Lower leg skin (tissue), 4 donors: ENCODE results near the gene LMBR1. TPM values are rescaled to one million over a fixed set of nuclear protein-coding genes. Genes with fewer than 3 reads are reported as not detected.
"Not testable (repeated sequence)": the region's sequence is repeated elsewhere in the genome, so short reads cannot be mapped to it uniquely, and the experiment has no call there.

Source experiments
- DNase-seq, 2 donors: peaks; one replicate each; pipeline ENCODE4 v3.0.0-alpha.2; 2019; ENCODE audit warnings: low spot score in 2 of 2
- H3K4me3 ChIP-seq: fragments of 200-600 bp; sonication (generic); 2 replicates; pipeline ENCODE4 v1.5.1; 2017; ENCODE audit warnings: mild to moderate bottlenecking, low read depth; ENCODE audit not compliant: poor library complexity, severe bottlenecking
- POLR2A ChIP-seq, 2 donors: fragments of 450-650 bp; IDR thresholded peaks; one replicate each; pipeline ENCODE4 v1.6.1; 2016 to 2017; ENCODE audit warnings: antibody characterized with exemption in 2 of 2, mild to moderate bottlenecking in 1 of 2, moderate library complexity in 1 of 2
- WGBS, 2 donors: methylation state at CpG; one replicate each; pipeline ENCODE4 v1.1.5; 2018; 5-methylcytosine and 5-hydroxymethylcytosine counted together
- intact Hi-C: fragments of 100-400 bp; cut with DNase I; formaldehyde crosslinking; loops from one replicate; pipeline ENCODE4 v1.15.0; 2023; ENCODE audit warnings: low total_unique reads
- total RNA-seq, 4 donors: library from RNA; depleted of rRNA; stranded (reverse); fragments of >200 nt; gene quantifications; one replicate each; pipeline ENCODE4 v1.1.0, GENCODE V29; 2016
- TF ChIP-seq, protein P1 (sequence below), 3 donors: fragments of 450-650 bp; IDR thresholded peaks; one replicate each; pipeline ENCODE4 v1.5.1; 2016; ENCODE audit warnings: antibody characterized with exemption in 3 of 3, mild to moderate bottlenecking in 3 of 3, moderate library complexity in 2 of 3

The LMBR1 gene
- total RNA-seq, 4 donors from 2014 or later: 44.1 to 67.0 (median 55.9) TPM

DNA sequence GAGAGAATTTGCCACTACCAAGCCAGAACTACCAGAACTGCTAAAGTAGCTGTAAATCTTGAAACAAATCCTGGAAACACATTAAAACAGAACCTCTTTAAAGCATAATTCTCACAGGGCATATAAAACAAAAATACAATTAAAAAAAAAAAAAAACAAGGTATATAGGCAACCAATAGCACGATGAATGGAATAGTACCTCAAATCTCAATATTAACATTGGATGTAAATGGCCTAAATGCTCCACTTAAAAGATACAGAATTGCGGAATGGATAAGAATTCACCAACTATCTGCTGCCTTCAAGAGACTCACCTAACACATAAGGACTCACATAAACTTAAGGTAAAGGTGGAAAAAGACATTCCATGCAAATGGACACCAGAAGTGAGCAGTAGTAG lies 17.2 kb downstream of the LMBR1 start:
- DNase-seq: no peak
- intact Hi-C loops: no loop called here
- H3K4me3 ChIP-seq: no peak overlapping the region
- TF ChIP-seq POLR2A (IDR thresholded peaks at IDR 0.05): no peak
- TF ChIP-seq, protein P1, sequence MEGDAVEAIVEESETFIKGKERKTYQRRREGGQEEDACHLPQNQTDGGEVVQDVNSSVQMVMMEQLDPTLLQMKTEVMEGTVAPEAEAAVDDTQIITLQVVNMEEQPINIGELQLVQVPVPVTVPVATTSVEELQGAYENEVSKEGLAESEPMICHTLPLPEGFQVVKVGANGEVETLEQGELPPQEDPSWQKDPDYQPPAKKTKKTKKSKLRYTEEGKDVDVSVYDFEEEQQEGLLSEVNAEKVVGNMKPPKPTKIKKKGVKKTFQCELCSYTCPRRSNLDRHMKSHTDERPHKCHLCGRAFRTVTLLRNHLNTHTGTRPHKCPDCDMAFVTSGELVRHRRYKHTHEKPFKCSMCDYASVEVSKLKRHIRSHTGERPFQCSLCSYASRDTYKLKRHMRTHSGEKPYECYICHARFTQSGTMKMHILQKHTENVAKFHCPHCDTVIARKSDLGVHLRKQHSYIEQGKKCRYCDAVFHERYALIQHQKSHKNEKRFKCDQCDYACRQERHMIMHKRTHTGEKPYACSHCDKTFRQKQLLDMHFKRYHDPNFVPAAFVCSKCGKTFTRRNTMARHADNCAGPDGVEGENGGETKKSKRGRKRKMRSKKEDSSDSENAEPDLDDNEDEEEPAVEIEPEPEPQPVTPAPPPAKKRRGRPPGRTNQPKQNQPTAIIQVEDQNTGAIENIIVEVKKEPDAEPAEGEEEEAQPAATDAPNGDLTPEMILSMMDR (IDR thresholded peaks at IDR 0.05): no peak
- 93 to 95% methylated on average over 2 of the region's 2 CpGs for WGBS, 2 donors

GRCh38 chr7:156868363-156868762 lies 24.6 kb downstream of the LMBR1 start:
- intact Hi-C loops, DNase-seq, H3K4me3 ChIP-seq: not testable (repeated sequence)
- 98 to 99% methylated on average over 8 of the region's 8 CpGs for WGBS, 2 donors

DNA sequence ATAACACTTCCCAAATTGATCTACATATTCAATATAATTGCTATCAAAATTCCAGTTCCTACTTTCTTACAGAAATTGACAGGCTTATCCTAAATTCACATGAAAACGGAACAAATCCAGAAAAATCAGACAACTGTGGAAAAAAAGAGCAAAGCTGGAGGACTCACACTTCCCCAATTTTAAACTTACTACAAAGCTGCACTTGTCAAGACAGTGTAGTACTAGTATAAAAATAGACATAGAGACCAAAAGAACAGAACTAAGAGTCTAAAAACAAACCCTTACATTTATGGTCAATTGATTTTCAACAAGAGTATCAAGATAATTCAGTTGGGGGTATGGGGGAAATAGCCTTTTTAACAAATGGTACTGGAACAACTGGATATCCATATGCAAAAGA lies 27.5 kb downstream of the LMBR1 start:
- H3K4me3 ChIP-seq: no peak overlapping the region
- no peak for DNase-seq
- intact Hi-C loops: no loop called here
- no peak for TF ChIP-seq POLR2A (IDR thresholded peaks at IDR 0.05)
- WGBS, 2 donors: 0 to 81% methylated on average over 1 of the region's 1 CpG

- H3K4me3 ChIP-seq, DNase-seq, intact Hi-C loops: not testable (repeated sequence)
- 94 to 98% methylated on average over 2 of the region's 2 CpGs for WGBS, 2 donors
Observed at GRCh38 chr7:156862022-156862421, 31.0 kb downstream of the LMBR1 start.

DNA sequence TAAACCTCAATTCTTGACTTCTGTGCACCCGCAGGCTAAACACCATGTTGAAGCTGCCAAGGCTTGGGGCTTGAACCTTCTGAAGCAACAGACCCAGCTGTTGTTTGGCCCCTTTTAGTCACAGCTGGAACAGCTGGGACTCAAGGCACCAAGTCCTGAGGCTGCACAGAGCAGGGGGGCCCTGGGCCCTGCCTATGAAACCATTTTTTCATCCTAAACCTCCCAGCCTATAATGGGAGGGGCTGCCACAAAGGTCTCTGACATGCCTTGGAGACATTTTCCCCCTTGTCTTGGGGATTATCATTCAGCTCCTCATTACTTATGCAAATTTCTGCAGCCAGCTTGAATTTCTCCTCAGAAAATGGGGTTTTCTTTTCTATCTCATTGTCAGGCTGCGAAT lies 31.8 kb downstream of the LMBR1 start:
- WGBS, 2 donors: 98% methylated on average over 2 of the region's 2 CpGs
- TF ChIP-seq, protein P1 (IDR thresholded peaks at IDR 0.05): no peak
- no peak for TF ChIP-seq POLR2A (IDR thresholded peaks at IDR 0.05)
- intact Hi-C loops: no loop called here
- no peak overlapping the region for H3K4me3 ChIP-seq
- no peak for DNase-seq

DNA sequence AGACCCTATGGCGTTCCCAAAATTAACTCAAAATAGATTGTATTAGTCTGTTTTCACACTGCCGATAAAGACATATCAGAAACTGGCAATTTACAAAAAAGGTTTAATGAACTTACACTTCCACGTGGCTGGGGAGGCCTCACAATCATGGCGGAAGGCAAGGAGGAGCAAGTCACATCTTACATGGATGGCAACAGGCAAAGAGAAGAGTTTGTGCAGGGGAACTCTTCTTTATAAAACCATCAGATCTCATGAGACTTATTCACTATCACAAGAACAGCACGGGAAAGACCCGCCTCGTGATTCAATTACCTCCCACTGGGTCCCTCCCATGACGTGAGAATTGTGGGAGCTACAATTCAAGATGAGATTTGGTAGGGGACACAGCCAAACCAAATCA lies 32.9 kb downstream of the LMBR1 start:
- intact Hi-C loops, DNase-seq, H3K4me3 ChIP-seq: not testable (repeated sequence)
- WGBS, 2 donors: 93 to 97% methylated on average over 8 of the region's 8 CpGs

- intact Hi-C loops: no loop called here
- no peak for DNase-seq
- H3K4me3 ChIP-seq: no peak overlapping the region
- TF ChIP-seq, protein P1 (IDR thresholded peaks at IDR 0.05): no peak
- no peak for TF ChIP-seq POLR2A (IDR thresholded peaks at IDR 0.05)
Observed at GRCh38 chr7:156858523-156858922, 34.5 kb downstream of the LMBR1 start.

GRCh38 chr7:156857757-156858156 lies 35.2 kb downstream of the LMBR1 start:
- DNase-seq: no peak
- no peak overlapping the region for H3K4me3 ChIP-seq
- 94 to 97% methylated on average over 1 of the region's 1 CpG for whole genome bisulfite sequencing, 2 donors
- no peak for TF ChIP-seq POLR2A (IDR thresholded peaks at IDR 0.05)
- TF ChIP-seq, protein P1 (IDR thresholded peaks at IDR 0.05): no peak
- intact Hi-C loops: no loop called here
